HCT116 (cell line): ENCODE measurements around the gene TNKS2. TPM values are rescaled to one million over a fixed set of nuclear protein-coding genes. Genes with fewer than 3 reads are reported as not detected.

Source experiments
- ATAC-seq: fragments of 200-7000 bp; cut with Tn5 transposase; 2 replicates; pipeline ENCODE4 v1.9.1; 2020; ENCODE audit warnings: mild to moderate bottlenecking, moderate library complexity
- BruUV-seq: library from RNA; stranded (reverse); fragments of 400-500 nt; replicated peaks from 2 replicates; lab custom pipeline; 2021; lab: Mats Ljungman, UMichigan
- CTCF ChIA-PET: fragments of 300-600 bp; sonication (Branson Sonifier 250); formaldehyde crosslinking; loops from one replicate; lab custom pipeline; 2021; ENCODE audit warnings: antibody characterized with exemption; lab: Charles Lee
- POLR2A ChIA-PET: fragments of 300-600, 350-600 bp; sonication (Branson Sonifier 250); formaldehyde crosslinking; loops from one replicate; lab custom pipeline; 2021; ENCODE audit warnings: antibody characterized with exemption; lab: Charles Lee
- RAD21 ChIA-PET, 2 experiments: fragments of 300-600 bp; sonication (Branson Sonifier 250); formaldehyde crosslinking; loops; one replicate each; lab custom pipeline; 2023; ENCODE audit warnings: low total read pairs in 2 of 2; ENCODE audit not compliant: uncharacterized antibody in 2 of 2, unreplicated experiment in 2 of 2, low non-redundant PET in 1 of 2; lab: Charles Lee
- DNase-seq: peaks from one replicate; pipeline ENCODE4 v3.0.0-alpha.2; 2010; ENCODE audit warnings: low read depth, low spot score
- H2AFZ ChIP-seq: fragments of 200-600 bp; shearing (Covaris generic), sonication (generic); 2 replicates; pipeline ENCODE4 v1.6.1; 2017; ENCODE audit warnings: low read depth, mixed run types, mixed read lengths, antibody characterized with exemption, low read length; ENCODE audit not compliant: poor library complexity, severe bottlenecking
- H3K27ac ChIP-seq: 2 replicates; pipeline ENCODE4 v1.5.1; 2012; ENCODE audit warnings: low read depth, low read length
- H3K27me3 ChIP-seq: fragments of 200-600 bp; sonication (generic); 2 replicates; pipeline ENCODE4 v1.6.1; 2016; ENCODE audit warnings: mixed run types, low read length, mixed read lengths; ENCODE audit not compliant: insufficient read depth
- H3K36me3 ChIP-seq, 2 experiments: fragments of 200-500 bp in 1 of 2; fragments of 200-600 bp in 1 of 2; sonication (Bioruptor generic) in 1 of 2; sonication (generic) in 1 of 2; 2 replicates each; pipeline versions ENCODE4 v1.5.1 to v1.6.1; 2014 to 2016; ENCODE audit warnings: low read length in 2 of 2, inconsistent platforms in 1 of 2, mixed read lengths in 1 of 2, mixed run types in 1 of 2; ENCODE audit not compliant: insufficient read depth in 2 of 2, control insufficient read depth in 1 of 2
- H3K4me1 ChIP-seq, 2 experiments: fragments of 200-600 bp in 1 of 2; sonication (generic) in 1 of 2; 2 replicates each; pipeline versions ENCODE4 v1.5.1 to v1.6.1; 2012 to 2017; ENCODE audit warnings: low read length in 2 of 2, inconsistent platforms in 1 of 2, mild to moderate bottlenecking in 1 of 2, mixed read lengths in 1 of 2, mixed run types in 1 of 2, moderate library complexity in 1 of 2; ENCODE audit not compliant: insufficient read depth in 2 of 2, control insufficient read depth in 1 of 2
- H3K4me2 ChIP-seq: fragments of 200-600 bp; sonication (generic); 2 replicates; pipeline ENCODE4 v1.6.1; 2017; ENCODE audit warnings: mixed run types, low read length, mixed read lengths
- H3K4me3 ChIP-seq, 2 experiments: fragments of 200-600 bp in 1 of 2; sonication (generic) in 1 of 2; replicated peaks in 1 of 2; 2 replicates each; pipeline ENCODE4 v1.5.1; 2011 to 2016; ENCODE audit warnings: low read length in 2 of 2, control low read depth in 1 of 2, low read depth in 1 of 2, mild to moderate bottlenecking in 1 of 2, mixed read lengths in 1 of 2, mixed run types in 1 of 2
- H3K79me2 ChIP-seq: fragments of 200-600 bp; sonication (generic); 2 replicates; pipeline ENCODE4 v1.6.1; 2017; ENCODE audit warnings: mild to moderate bottlenecking, mixed run types, low read length, moderate library complexity, mixed read lengths; ENCODE audit not compliant: insufficient read depth
- H3K9ac ChIP-seq: fragments of 200-600 bp; sonication (generic); 2 replicates; pipeline ENCODE4 v1.6.1; 2016; ENCODE audit warnings: low read length, mixed read lengths
- H3K9me2 ChIP-seq: fragments of 200-600 bp; sonication (generic), shearing (Covaris generic); 2 replicates; pipeline ENCODE4 v1.6.1; 2017; ENCODE audit warnings: mixed run types, mild to moderate bottlenecking, moderate library complexity; ENCODE audit not compliant: insufficient read depth
- H3K9me3 ChIP-seq, 2 experiments: fragments of 200-500 bp in 1 of 2; fragments of 200-600 bp in 1 of 2; sonication (Bioruptor generic) in 1 of 2; sonication (generic) in 1 of 2; 2 replicates each; pipeline ENCODE4 v1.6.1; 2014 to 2017; ENCODE audit warnings: low read length in 2 of 2, mixed read lengths in 2 of 2, inconsistent platforms in 1 of 2, low read depth in 1 of 2, mild to moderate bottlenecking in 1 of 2, mixed run types in 1 of 2, moderate library complexity in 1 of 2; ENCODE audit not compliant: control insufficient read depth in 1 of 2, insufficient read depth in 1 of 2
- H4K20me1 ChIP-seq: fragments of 200-600 bp; sonication (generic), shearing (Covaris generic); 2 replicates; pipeline ENCODE4 v1.6.1; 2017; ENCODE audit warnings: mixed run types, mild to moderate bottlenecking, moderate library complexity; ENCODE audit not compliant: insufficient read depth
- CBX3 ChIP-seq: IDR thresholded peaks from 2 replicates; pipeline ENCODE4 v1.6.1; 2012; ENCODE audit warnings: low read depth
- CEBPB ChIP-seq: IDR thresholded peaks from 2 replicates; pipeline ENCODE4 v1.6.1; 2012; ENCODE audit warnings: low read depth
- EZH2 ChIP-seq: fragments of 200-600 bp; sonication (generic); IDR thresholded peaks from 2 replicates; pipeline ENCODE4 v1.6.1; 2017; ENCODE audit warnings: antibody characterized with exemption, mixed run types
- EZH2phosphoT487 ChIP-seq: fragments of 200-600 bp; IDR thresholded peaks from 2 replicates; pipeline ENCODE4 v1.6.1; 2018; ENCODE audit warnings: antibody characterized with exemption, borderline replicate concordance
- POLR2A ChIP-seq: IDR thresholded peaks from 2 replicates; pipeline ENCODE4 v1.7.0; 2011; ENCODE audit warnings: borderline replicate concordance; ENCODE audit not compliant: insufficient read depth, insufficient read length; ENCODE audit errors: extremely low read depth
- SIN3A ChIP-seq: IDR thresholded peaks from 2 replicates; pipeline ENCODE4 v1.6.1; 2012; ENCODE audit warnings: low read depth
- ZBTB33 ChIP-seq: IDR thresholded peaks from 2 replicates; pipeline ENCODE4 v1.6.1; 2011; ENCODE audit warnings: mild to moderate bottlenecking, low read length, moderate library complexity; ENCODE audit not compliant: insufficient replicate concordance; ENCODE audit errors: extremely low read depth
- ZNF274 ChIP-seq: fragments of 200-500 bp; sonication (Bioruptor generic); IDR thresholded peaks from 2 replicates; pipeline ENCODE4 v1.6.1; 2014; ENCODE audit warnings: mild to moderate bottlenecking, low read depth, low read length, inconsistent platforms
- intact Hi-C: fragments of 100-400 bp; cut with micrococcal nuclease; formaldehyde crosslinking; loops from 2 replicates; pipeline ENCODE4 v1.10.0; 2022
- total RNA-seq: library from RNA; stranded (reverse); gene quantifications from one replicate; pipeline ENCODE4 v1.2.1, GENCODE V29; 2021; ENCODE audit not compliant: unreplicated experiment
- TF ChIP-seq, protein P1 (sequence below): IDR thresholded peaks from 2 replicates; pipeline ENCODE4 v1.6.1; 2012; ENCODE audit warnings: low read depth
- TF ChIP-seq, protein P2 (sequence below): IDR thresholded peaks from 2 replicates; pipeline ENCODE4 v1.6.1; 2012
- TF ChIP-seq, protein P3 (sequence below), 3 experiments: fragments of 200-600 bp in 1 of 3; sonication (generic) in 1 of 3; IDR thresholded peaks in 2 of 3; conservative IDR thresholded peaks in 1 of 3; 2 replicates each; pipeline ENCODE4 v1.5.1; 2012 to 2017; ENCODE audit warnings: low read depth in 2 of 3, low read length in 2 of 3, antibody characterized with exemption in 1 of 3, borderline replicate concordance in 1 of 3, control low read depth in 1 of 3, mild to moderate bottlenecking in 1 of 3, mixed read lengths in 1 of 3, mixed run types in 1 of 3, moderate library complexity in 1 of 3; ENCODE audit not compliant: insufficient read depth in 1 of 3

Gene TNKS2
- total RNA-seq, 1 experiment from 2014 or later = 20.7 TPM

DNA sequence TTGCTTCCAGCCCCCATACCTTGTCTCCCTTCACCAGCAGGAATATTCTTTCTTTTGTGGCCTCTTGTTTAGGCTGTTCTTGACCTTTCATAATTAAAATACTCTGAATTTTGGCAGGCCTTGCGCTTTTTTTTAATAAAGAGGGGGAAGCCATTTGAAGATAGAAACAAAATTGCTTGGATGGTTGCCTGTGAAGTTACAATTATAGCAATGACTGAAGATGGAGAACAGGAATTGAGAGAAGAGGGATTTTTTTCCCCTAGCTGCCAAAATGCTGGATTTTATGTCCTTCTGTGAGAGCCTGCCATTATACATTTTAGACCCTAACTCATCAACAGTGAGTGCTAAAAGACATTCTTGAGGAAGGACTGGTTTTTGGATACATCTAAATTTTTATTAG lies 86.3 kb downstream of the TNKS2 start:
- BruUV-seq = no TSS peak
- CTCF ChIA-PET = no interaction called here
- no peak overlapping the region for H3K27ac ChIP-seq
- H3K79me2 ChIP-seq = no peaks in the 10 kb centered on the region
- H3K4me3 ChIP-seq = no peak overlapping the region
- no peak overlapping the region for H2AFZ ChIP-seq
- no peak overlapping the region for H3K4me2 ChIP-seq
- no peak for DNase-seq
- no peaks in the 10 kb centered on the region for H3K9me3 ChIP-seq
- H3K9ac ChIP-seq = no peak overlapping the region
- TF ChIP-seq ZNF274 = no peak
- TF ChIP-seq, all 23 proteins: peak for 0
- Histone ChIP-seq H3K36me3 (no peaks in the 10 kb centered on the region), H3K9me2 (no peaks in the 10 kb centered on the region), H4K20me1 (no peaks in the 10 kb centered on the region), H3K4me1 (no peaks in the 10 kb centered on the region; a peak in 1 of 4 replicates), H3K27me3 (no peaks in the 10 kb centered on the region)
- intact Hi-C loops = no loop called here
- POLR2A ChIA-PET = no interaction called here
- RAD21 ChIA-PET = no interaction called here
- ATAC-seq = no peak

DNA sequence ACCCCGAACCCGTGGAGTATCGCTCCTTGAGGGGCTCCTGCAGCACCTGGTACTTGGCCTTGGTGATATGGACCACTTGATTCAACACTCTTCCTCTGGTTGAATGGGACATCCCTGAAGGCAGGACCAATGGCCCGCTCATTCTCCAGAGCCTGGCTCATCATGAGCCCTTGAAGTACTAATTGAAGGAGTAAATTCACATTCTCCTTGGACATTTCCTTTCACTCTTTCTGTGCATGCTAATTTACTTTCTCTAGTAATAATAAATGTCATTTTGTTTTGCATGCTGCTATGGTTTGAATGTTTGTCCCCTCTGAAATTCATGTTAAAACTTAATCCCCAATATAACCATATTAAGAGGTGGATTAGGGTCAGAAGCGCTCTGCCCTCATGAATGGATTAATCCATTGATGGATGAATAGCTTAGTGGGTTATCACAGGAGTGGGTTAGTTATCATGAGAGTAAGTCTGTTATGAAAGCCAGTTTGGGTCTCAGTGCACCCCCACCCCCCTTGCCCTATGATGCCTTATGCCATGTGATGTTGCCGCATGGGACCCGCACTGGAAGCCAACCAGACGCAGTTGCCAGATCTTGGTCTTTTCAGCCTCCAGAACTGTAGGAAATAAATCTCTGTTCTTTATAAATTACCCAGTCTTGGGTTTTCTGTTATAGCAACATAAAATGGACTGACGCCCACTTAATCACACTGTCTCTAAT lies 87.3 kb downstream of the TNKS2 start:
- intact Hi-C loops = no loop called here
- no peak overlapping the region for H3K4me3 ChIP-seq
- ChIA-PET CTCF (no interaction called here), RAD21 (no interaction called here), POLR2A (no interaction called here)
- no peak for ATAC-seq
- H3K79me2 ChIP-seq = no peaks in the 10 kb centered on the region
- no TSS peak for BruUV-seq
- H3K27ac ChIP-seq = no peak overlapping the region
- H3K27me3 ChIP-seq = no peaks in the 10 kb centered on the region
- no peaks in the 10 kb centered on the region for H3K4me1 ChIP-seq
- H2AFZ ChIP-seq = no peak overlapping the region
- H3K4me2 ChIP-seq = no peak overlapping the region
- H4K20me1 ChIP-seq = no peaks in the 10 kb centered on the region
- no peaks in the 10 kb centered on the region for H3K9me3 ChIP-seq
- no peaks in the 10 kb centered on the region for H3K9me2 ChIP-seq
- DNase-seq = no peak
- no peaks in the 10 kb centered on the region for H3K36me3 ChIP-seq
- no peak overlapping the region for H3K9ac ChIP-seq
- TF ChIP-seq SIN3A (no peak), ZNF274 (no peak), EZH2phosphoT487 (no peak), POLR2A (no peak), CBX3 (no peak), CEBPB (no peak), ZBTB33 (no peak), EZH2 (no peak)
- TF ChIP-seq, protein P1, sequence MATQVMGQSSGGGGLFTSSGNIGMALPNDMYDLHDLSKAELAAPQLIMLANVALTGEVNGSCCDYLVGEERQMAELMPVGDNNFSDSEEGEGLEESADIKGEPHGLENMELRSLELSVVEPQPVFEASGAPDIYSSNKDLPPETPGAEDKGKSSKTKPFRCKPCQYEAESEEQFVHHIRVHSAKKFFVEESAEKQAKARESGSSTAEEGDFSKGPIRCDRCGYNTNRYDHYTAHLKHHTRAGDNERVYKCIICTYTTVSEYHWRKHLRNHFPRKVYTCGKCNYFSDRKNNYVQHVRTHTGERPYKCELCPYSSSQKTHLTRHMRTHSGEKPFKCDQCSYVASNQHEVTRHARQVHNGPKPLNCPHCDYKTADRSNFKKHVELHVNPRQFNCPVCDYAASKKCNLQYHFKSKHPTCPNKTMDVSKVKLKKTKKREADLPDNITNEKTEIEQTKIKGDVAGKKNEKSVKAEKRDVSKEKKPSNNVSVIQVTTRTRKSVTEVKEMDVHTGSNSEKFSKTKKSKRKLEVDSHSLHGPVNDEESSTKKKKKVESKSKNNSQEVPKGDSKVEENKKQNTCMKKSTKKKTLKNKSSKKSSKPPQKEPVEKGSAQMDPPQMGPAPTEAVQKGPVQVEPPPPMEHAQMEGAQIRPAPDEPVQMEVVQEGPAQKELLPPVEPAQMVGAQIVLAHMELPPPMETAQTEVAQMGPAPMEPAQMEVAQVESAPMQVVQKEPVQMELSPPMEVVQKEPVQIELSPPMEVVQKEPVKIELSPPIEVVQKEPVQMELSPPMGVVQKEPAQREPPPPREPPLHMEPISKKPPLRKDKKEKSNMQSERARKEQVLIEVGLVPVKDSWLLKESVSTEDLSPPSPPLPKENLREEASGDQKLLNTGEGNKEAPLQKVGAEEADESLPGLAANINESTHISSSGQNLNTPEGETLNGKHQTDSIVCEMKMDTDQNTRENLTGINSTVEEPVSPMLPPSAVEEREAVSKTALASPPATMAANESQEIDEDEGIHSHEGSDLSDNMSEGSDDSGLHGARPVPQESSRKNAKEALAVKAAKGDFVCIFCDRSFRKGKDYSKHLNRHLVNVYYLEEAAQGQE = no peak
- TF ChIP-seq, protein P2, sequence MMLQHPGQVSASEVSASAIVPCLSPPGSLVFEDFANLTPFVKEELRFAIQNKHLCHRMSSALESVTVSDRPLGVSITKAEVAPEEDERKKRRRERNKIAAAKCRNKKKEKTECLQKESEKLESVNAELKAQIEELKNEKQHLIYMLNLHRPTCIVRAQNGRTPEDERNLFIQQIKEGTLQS = no peak
- TF ChIP-seq, protein P3, sequence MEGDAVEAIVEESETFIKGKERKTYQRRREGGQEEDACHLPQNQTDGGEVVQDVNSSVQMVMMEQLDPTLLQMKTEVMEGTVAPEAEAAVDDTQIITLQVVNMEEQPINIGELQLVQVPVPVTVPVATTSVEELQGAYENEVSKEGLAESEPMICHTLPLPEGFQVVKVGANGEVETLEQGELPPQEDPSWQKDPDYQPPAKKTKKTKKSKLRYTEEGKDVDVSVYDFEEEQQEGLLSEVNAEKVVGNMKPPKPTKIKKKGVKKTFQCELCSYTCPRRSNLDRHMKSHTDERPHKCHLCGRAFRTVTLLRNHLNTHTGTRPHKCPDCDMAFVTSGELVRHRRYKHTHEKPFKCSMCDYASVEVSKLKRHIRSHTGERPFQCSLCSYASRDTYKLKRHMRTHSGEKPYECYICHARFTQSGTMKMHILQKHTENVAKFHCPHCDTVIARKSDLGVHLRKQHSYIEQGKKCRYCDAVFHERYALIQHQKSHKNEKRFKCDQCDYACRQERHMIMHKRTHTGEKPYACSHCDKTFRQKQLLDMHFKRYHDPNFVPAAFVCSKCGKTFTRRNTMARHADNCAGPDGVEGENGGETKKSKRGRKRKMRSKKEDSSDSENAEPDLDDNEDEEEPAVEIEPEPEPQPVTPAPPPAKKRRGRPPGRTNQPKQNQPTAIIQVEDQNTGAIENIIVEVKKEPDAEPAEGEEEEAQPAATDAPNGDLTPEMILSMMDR (IDR thresholded peaks at IDR 0.05 in 2 of 3, conservative IDR thresholded peaks at IDR 0.05 in 1 of 3; ENCODE audit: borderline replicate concordance in 1 of 3, insufficient read depth in 1 of 3, low read depth in 2 of 3, low read length in 2 of 3) = no peak
